IMR-90 (cell line): ENCODE measurements around the gene LRRC75A. TPM values are rescaled to one million over a fixed set of nuclear protein-coding genes. Genes with fewer than 3 reads are reported as not detected.

Experiments used
- ATAC-seq: fragments of 200-7000 bp; cut with Tn5 transposase; 2 replicates; pipeline ENCODE4 v1.9.1; 2020; ENCODE audit warnings: low read depth, mild to moderate bottlenecking, moderate library complexity
- BruUV-seq: library from RNA; stranded (reverse); fragments of 400-500 nt; replicated peaks from 2 replicates; lab custom pipeline; 2021; lab: Mats Ljungman, UMichigan
- CTCF ChIA-PET: fragments of 300-600 bp; formaldehyde crosslinking; extraction: SDS; loops from one replicate; lab custom pipeline; 2021; ENCODE audit warnings: antibody characterized with exemption; lab: Yijun Ruan, JAX
- POLR2A ChIA-PET: fragments of 300-600 bp; sonication (Branson Sonifier 250); formaldehyde crosslinking; loops from one replicate; lab custom pipeline; 2022; ENCODE audit warnings: antibody characterized with exemption; ENCODE audit not compliant: unreplicated experiment; lab: Charles Lee
- DNase-seq: peaks from one replicate; pipeline ENCODE4 v3.0.0; 2013
- H2AFZ ChIP-seq: replicated peaks from 2 replicates; pipeline ENCODE3; 2013; ENCODE audit warnings: low read length, mild to moderate bottlenecking; ENCODE audit not compliant: poor library complexity
- H2AK5ac ChIP-seq: 2 replicates; pipeline ENCODE4 v1.6.1; 2013; ENCODE audit warnings: low read depth, low read length, inconsistent platforms
- H2AK9ac ChIP-seq: replicated peaks from 2 replicates; pipeline ENCODE3; 2013; ENCODE audit warnings: mild to moderate bottlenecking, low read depth, low read length, moderate library complexity; ENCODE audit not compliant: poor library complexity
- H2BK120ac ChIP-seq: 2 replicates; pipeline ENCODE4 v1.6.1; 2013; ENCODE audit warnings: low read depth, low read length, inconsistent platforms
- H2BK15ac ChIP-seq: 3 replicates; pipeline ENCODE4 v1.6.1; 2013; ENCODE audit warnings: low read depth, low read length, inconsistent platforms
- H2BK20ac ChIP-seq: 2 replicates; pipeline ENCODE4 v1.6.1; 2013; ENCODE audit warnings: low read depth, mild to moderate bottlenecking, inconsistent platforms, low read length, moderate library complexity
- H2BK5ac ChIP-seq: 2 replicates; pipeline ENCODE4 v1.6.1; 2013; ENCODE audit warnings: mild to moderate bottlenecking, low read depth, low read length, inconsistent platforms; ENCODE audit not compliant: poor library complexity, severe bottlenecking
- H3K14ac ChIP-seq: replicated peaks from 2 replicates; pipeline ENCODE4 v1.6.1; 2013; ENCODE audit warnings: low read depth, low read length, inconsistent platforms
- H3K18ac ChIP-seq: 2 replicates; pipeline ENCODE4 v1.6.1; 2013; ENCODE audit warnings: low read depth, low read length, control low read depth
- H3K23ac ChIP-seq: 2 replicates; pipeline ENCODE4 v1.6.1; 2013; ENCODE audit warnings: low read depth, low read length, inconsistent platforms
- H3K27ac ChIP-seq: 2 replicates; pipeline ENCODE4 v1.5.1; 2013; ENCODE audit warnings: mild to moderate bottlenecking, control low read depth, low read length; ENCODE audit not compliant: insufficient read depth
- H3K27me3 ChIP-seq: 2 replicates; pipeline ENCODE4 v1.6.1; 2013; ENCODE audit warnings: low read length; ENCODE audit not compliant: control insufficient read depth, insufficient read depth
- H3K36me3 ChIP-seq: 2 replicates; pipeline ENCODE4 v1.6.1; 2013; ENCODE audit warnings: low read length, mixed read lengths; ENCODE audit not compliant: control insufficient read depth, insufficient read depth
- H3K4ac ChIP-seq: 2 replicates; pipeline ENCODE4 v1.6.1; 2013; ENCODE audit warnings: low read depth, low read length, inconsistent platforms
- H3K4me1 ChIP-seq: 2 replicates; pipeline ENCODE4 v1.6.1; 2013; ENCODE audit warnings: low read length, mixed read lengths; ENCODE audit not compliant: control insufficient read depth, insufficient read depth
- H3K4me2 ChIP-seq: 2 replicates; pipeline ENCODE4 v1.6.1; 2013; ENCODE audit warnings: low read depth, mild to moderate bottlenecking, control low read depth, low read length, moderate library complexity
- H3K4me3 ChIP-seq: 2 replicates; pipeline ENCODE4 v1.5.1; 2013; ENCODE audit warnings: low read depth, mild to moderate bottlenecking, control low read depth, low read length, moderate library complexity; ENCODE audit not compliant: insufficient read depth
- H3K56ac ChIP-seq: 2 replicates; pipeline ENCODE4 v1.6.1; 2013; ENCODE audit warnings: low read length, inconsistent platforms; ENCODE audit not compliant: insufficient read depth; ENCODE audit errors: extremely low read depth
- H3K79me1 ChIP-seq, 2 experiments: 2 replicates each; pipeline ENCODE4 v1.6.1; 2013; ENCODE audit warnings: low read length in 2 of 2, inconsistent platforms in 1 of 2, low read depth in 1 of 2
- H3K9ac ChIP-seq: 2 replicates; pipeline ENCODE4 v1.6.1; 2013; ENCODE audit warnings: low read depth, low read length, control low read depth
- H3K9me1 ChIP-seq: 2 replicates; pipeline ENCODE4 v1.6.1; 2013; ENCODE audit warnings: low read length, inconsistent platforms; ENCODE audit not compliant: insufficient read depth
- H3K9me3 ChIP-seq: 2 replicates; pipeline ENCODE4 v1.6.1; 2013; ENCODE audit warnings: low read length; ENCODE audit not compliant: control insufficient read depth, insufficient read depth
- H4K20me1 ChIP-seq: 2 replicates; pipeline ENCODE4 v1.6.1; 2013; ENCODE audit warnings: low read length, inconsistent platforms; ENCODE audit not compliant: insufficient read depth
- H4K5ac ChIP-seq: 2 replicates; pipeline ENCODE4 v1.6.1; 2013; ENCODE audit warnings: mild to moderate bottlenecking, low read depth, low read length, control low read depth
- H4K8ac ChIP-seq, 2 experiments: 2 replicates each; pipeline ENCODE4 v1.6.1; 2013; ENCODE audit warnings: low read depth in 2 of 2, low read length in 2 of 2, control low read depth in 1 of 2, inconsistent platforms in 1 of 2
- H4K91ac ChIP-seq: 2 replicates; pipeline ENCODE4 v1.6.1; 2013; ENCODE audit warnings: low read depth, low read length, inconsistent platforms; ENCODE audit not compliant: insufficient read depth
- BHLHE40 ChIP-seq: fragments of 150-350 bp; IDR thresholded peaks from 2 replicates; pipeline ENCODE4 v1.6.1; 2016; ENCODE audit warnings: mild to moderate bottlenecking, low read depth, low read length
- CEBPB ChIP-seq: IDR thresholded peaks from 2 replicates; pipeline ENCODE4 v1.6.1; 2012; ENCODE audit warnings: low read depth, low read length, improper control_type of control experiment
- CHD1 ChIP-seq: IDR thresholded peaks from 2 replicates; pipeline ENCODE4 v1.6.1; 2012; ENCODE audit warnings: low read depth, low read length, improper control_type of control experiment
- FOS ChIP-seq: fragments of 150-350 bp; IDR thresholded peaks from 2 replicates; pipeline ENCODE4 v1.6.1; 2016; ENCODE audit warnings: low read depth, low read length
- MAFK ChIP-seq: IDR thresholded peaks from 2 replicates; pipeline ENCODE4 v1.6.1; 2012; ENCODE audit warnings: low read depth, low read length, improper control_type of control experiment
- MAZ ChIP-seq: IDR thresholded peaks from 2 replicates; pipeline ENCODE4 v1.6.1; 2012; ENCODE audit warnings: low read depth, mild to moderate bottlenecking, low read length, improper control_type of control experiment, moderate library complexity, borderline replicate concordance
- MXI1 ChIP-seq: IDR thresholded peaks from 2 replicates; pipeline ENCODE4 v1.6.1; 2012; ENCODE audit warnings: low read depth, mild to moderate bottlenecking, low read length, moderate library complexity, borderline replicate concordance
- NFE2L2 ChIP-seq: fragments of 150-350 bp; IDR thresholded peaks from 2 replicates; pipeline ENCODE4 v1.6.1; 2016; ENCODE audit warnings: low read depth, mild to moderate bottlenecking, low read length
- POLR2A ChIP-seq: IDR thresholded peaks from 2 replicates; pipeline ENCODE4 v1.6.1; 2012; ENCODE audit warnings: mild to moderate bottlenecking, low read depth, low read length
- RAD21 ChIP-seq: IDR thresholded peaks from 2 replicates; pipeline ENCODE4 v1.6.1; 2012; ENCODE audit warnings: low read length, improper control_type of control experiment
- RCOR1 ChIP-seq: IDR thresholded peaks from 2 replicates; pipeline ENCODE4 v1.6.1; 2012; ENCODE audit warnings: mild to moderate bottlenecking, low read length, improper control_type of control experiment; ENCODE audit not compliant: insufficient replicate concordance
- RFX5 ChIP-seq: IDR thresholded peaks from 2 replicates; pipeline ENCODE4 v1.8.0; 2012; ENCODE audit warnings: low read depth, mild to moderate bottlenecking, low read length, moderate library complexity
- SMC3 ChIP-seq: fragments of 150-350 bp; IDR thresholded peaks from 2 replicates; pipeline ENCODE4 v1.6.1; 2016; ENCODE audit warnings: low read depth, mild to moderate bottlenecking, antibody characterized with exemption, low read length, moderate library complexity
- WGBS, 2 experiments: methylation state at CpG; one replicate each; pipeline versions ENCODE4 v1.1.5 to v1.1.7; 2013; ENCODE audit warnings: missing lambda C conversion rate in 2 of 2; ENCODE audit not compliant: insufficient read length in 1 of 2; ENCODE audit errors: extremely low coverage in 2 of 2; 5-methylcytosine and 5-hydroxymethylcytosine counted together
- dilution Hi-C: fragments of 300-500 bp; cut with HindIII; formaldehyde crosslinking; loops from one replicate; pipeline ENCODE4 v1.14.3; 2018; ENCODE audit warnings: low sequenced_read_pairs; ENCODE audit not compliant: unreplicated experiment
- in situ Hi-C: fragments of 300-500 bp; cut with MboI; formaldehyde crosslinking; loops from 3 replicates; pipeline ENCODE4 v1.14.3; 2019; ENCODE audit warnings: low sequenced_read_pairs, inconsistent platforms, mixed read lengths
- intact Hi-C: fragments of 100-400 bp; cut with micrococcal nuclease; formaldehyde crosslinking; loops from 2 replicates; pipeline ENCODE4 v1.10.0; 2022
- polyA plus RNA-seq, 3 experiments: library from polyadenylated mRNA; depleted of rRNA; stranded (reverse); fragments of >200 nt; gene quantifications; 2 replicates each; pipeline ENCODE4 v1.2.3, GENCODE V29; 2012; ENCODE audit warnings: low replicate concordance in 1 of 3
- total RNA-seq: library from RNA; depleted of rRNA; stranded (reverse); fragments of >200 nt; gene quantifications from 2 replicates; pipeline ENCODE4 v1.2.3, GENCODE V29; 2012
- TF ChIP-seq, protein P1 (sequence below): fragments of 150-350 bp; IDR thresholded peaks from 2 replicates; pipeline ENCODE4 v1.6.1; 2017; ENCODE audit warnings: mild to moderate bottlenecking, antibody characterized with exemption, low read length, low read depth

The LRRC75A gene
- total and polyA plus RNA-seq, 2 of the 4 experiments (the other 2 are of a cell fraction), result 0.72 to 1.0 TPM

DNA sequence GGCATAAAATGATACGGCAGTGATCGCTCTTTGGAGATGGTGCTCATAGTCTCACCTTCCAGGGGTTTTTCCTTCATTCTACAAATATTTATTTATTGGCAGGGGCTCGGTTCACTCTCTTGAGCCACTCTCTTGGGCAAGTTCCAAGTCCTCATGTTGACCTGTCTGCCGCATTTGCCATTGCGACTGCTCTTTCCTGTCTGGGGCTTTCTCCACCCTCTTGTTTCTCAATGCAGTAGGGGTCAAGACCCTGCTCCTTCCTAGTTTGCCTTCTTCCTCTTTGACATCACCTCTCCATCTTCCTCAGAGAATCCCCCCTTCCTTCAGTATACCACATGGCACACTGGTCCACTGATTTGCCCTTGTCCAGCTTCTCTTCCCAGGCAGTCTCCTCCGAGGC, 21.9 kb upstream of the LRRC75A start:
- Histone ChIP-seq H2BK120ac (no peak overlapping the region), H2AK5ac (no peak overlapping the region), H3K27ac (no peak overlapping the region), H3K4me1 (peaks cover 2% of the 10 kb centered on the region), H3K27me3 (peaks cover 5% of the 10 kb centered on the region), H3K4me2 (no peak overlapping the region), H2BK5ac (no peak overlapping the region), H4K8ac (no peak overlapping the region), H3K79me1 (no peaks in the 10 kb centered on the region), H3K4ac (no peak overlapping the region), H3K9me1 (peaks cover 3% of the 10 kb centered on the region; the same call in 1 of the 2 replicates), H2BK20ac (no peak overlapping the region), H3K23ac (no peak overlapping the region), H3K14ac (no peak overlapping the region), H4K91ac (no peak overlapping the region), H4K20me1 (no peaks in the 10 kb centered on the region), H3K18ac (no peak overlapping the region), H3K9ac (no peak overlapping the region), H2BK15ac (no peak overlapping the region), H2AK9ac (no peak overlapping the region), H3K36me3 (no peaks in the 10 kb centered on the region), H3K9me3 (no peaks in the 10 kb centered on the region), H3K4me3 (no peak overlapping the region), H3K56ac (no peak overlapping the region), H2AFZ (no peak overlapping the region), H4K5ac (no peak overlapping the region)
- in situ Hi-C loops, result no loop called here
- ChIA-PET CTCF (no interaction called here), POLR2A (no interaction called here)
- intact Hi-C loops, result no loop called here
- no TSS peak for BruUV-seq
- ATAC-seq (no peak), DNase-seq (no peak)
- dilution Hi-C loops, result no loop called here
- 82% methylated on average over 4 of the region's 6 CpGs; no CpG with 5 or more reads in 1 of the 2 experiments for WGBS, 2 experiments
- TF ChIP-seq CHD1, result no peak
- no peak for TF ChIP-seq POLR2A
- no peak for TF ChIP-seq MXI1
- TF ChIP-seq, protein P1, sequence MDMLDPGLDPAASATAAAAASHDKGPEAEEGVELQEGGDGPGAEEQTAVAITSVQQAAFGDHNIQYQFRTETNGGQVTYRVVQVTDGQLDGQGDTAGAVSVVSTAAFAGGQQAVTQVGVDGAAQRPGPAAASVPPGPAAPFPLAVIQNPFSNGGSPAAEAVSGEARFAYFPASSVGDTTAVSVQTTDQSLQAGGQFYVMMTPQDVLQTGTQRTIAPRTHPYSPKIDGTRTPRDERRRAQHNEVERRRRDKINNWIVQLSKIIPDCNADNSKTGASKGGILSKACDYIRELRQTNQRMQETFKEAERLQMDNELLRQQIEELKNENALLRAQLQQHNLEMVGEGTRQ, result no peak
- TF ChIP-seq FOS, result no peak
- TF ChIP-seq SMC3, result no peak
- TF ChIP-seq CEBPB, result no peak
- no peak for TF ChIP-seq MAFK
- no peak for TF ChIP-seq RFX5
- TF ChIP-seq RAD21, result no peak
- TF ChIP-seq BHLHE40, result no peak
- TF ChIP-seq NFE2L2, result no peak
- TF ChIP-seq RCOR1, result no peak
- TF ChIP-seq MAZ, result no peak
